HCT116 (cell line): Measurements from ENCODE around the gene AMMECR1. TPM values are rescaled to one million over a fixed set of nuclear protein-coding genes. Genes with fewer than 3 reads are reported as not detected.

Source experiments
- ATAC-seq: fragments of 200-7000 bp; cut with Tn5 transposase; 2 replicates; pipeline ENCODE4 v1.9.1; 2020; ENCODE audit warnings: mild to moderate bottlenecking, moderate library complexity
- BruUV-seq: library from RNA; stranded (reverse); fragments of 400-500 nt; replicated peaks from 2 replicates; lab custom pipeline; 2021; lab: Mats Ljungman, UMichigan
- CTCF ChIA-PET: fragments of 300-600 bp; sonication (Branson Sonifier 250); formaldehyde crosslinking; loops from one replicate; lab custom pipeline; 2021; ENCODE audit warnings: antibody characterized with exemption; lab: Charles Lee
- POLR2A ChIA-PET: fragments of 300-600, 350-600 bp; sonication (Branson Sonifier 250); formaldehyde crosslinking; loops from one replicate; lab custom pipeline; 2021; ENCODE audit warnings: antibody characterized with exemption; lab: Charles Lee
- RAD21 ChIA-PET, 2 experiments: fragments of 300-600 bp; sonication (Branson Sonifier 250); formaldehyde crosslinking; loops; one replicate each; lab custom pipeline; 2023; ENCODE audit warnings: low total read pairs in 2 of 2; ENCODE audit not compliant: uncharacterized antibody in 2 of 2, unreplicated experiment in 2 of 2, low non-redundant PET in 1 of 2; lab: Charles Lee
- DNase-seq: peaks from one replicate; pipeline ENCODE4 v3.0.0-alpha.2; 2010; ENCODE audit warnings: low read depth, low spot score
- H2AFZ ChIP-seq: fragments of 200-600 bp; shearing (Covaris generic), sonication (generic); 2 replicates; pipeline ENCODE4 v1.6.1; 2017; ENCODE audit warnings: low read depth, mixed run types, mixed read lengths, antibody characterized with exemption, low read length; ENCODE audit not compliant: poor library complexity, severe bottlenecking
- H3K27ac ChIP-seq: 2 replicates; pipeline ENCODE4 v1.5.1; 2012; ENCODE audit warnings: low read depth, low read length
- H3K27me3 ChIP-seq: fragments of 200-600 bp; sonication (generic); 2 replicates; pipeline ENCODE4 v1.6.1; 2016; ENCODE audit warnings: mixed run types, low read length, mixed read lengths; ENCODE audit not compliant: insufficient read depth
- H3K36me3 ChIP-seq, 2 experiments: fragments of 200-500 bp in 1 of 2; fragments of 200-600 bp in 1 of 2; sonication (Bioruptor generic) in 1 of 2; sonication (generic) in 1 of 2; 2 replicates each; pipeline versions ENCODE4 v1.5.1 to v1.6.1; 2014 to 2016; ENCODE audit warnings: low read length in 2 of 2, inconsistent platforms in 1 of 2, mixed read lengths in 1 of 2, mixed run types in 1 of 2; ENCODE audit not compliant: insufficient read depth in 2 of 2, control insufficient read depth in 1 of 2
- H3K4me1 ChIP-seq, 2 experiments: fragments of 200-600 bp in 1 of 2; sonication (generic) in 1 of 2; 2 replicates each; pipeline versions ENCODE4 v1.5.1 to v1.6.1; 2012 to 2017; ENCODE audit warnings: low read length in 2 of 2, inconsistent platforms in 1 of 2, mild to moderate bottlenecking in 1 of 2, mixed read lengths in 1 of 2, mixed run types in 1 of 2, moderate library complexity in 1 of 2; ENCODE audit not compliant: insufficient read depth in 2 of 2, control insufficient read depth in 1 of 2
- H3K4me2 ChIP-seq: fragments of 200-600 bp; sonication (generic); 2 replicates; pipeline ENCODE4 v1.6.1; 2017; ENCODE audit warnings: mixed run types, low read length, mixed read lengths
- H3K4me3 ChIP-seq, 2 experiments: fragments of 200-600 bp in 1 of 2; sonication (generic) in 1 of 2; replicated peaks in 1 of 2; 2 replicates each; pipeline ENCODE4 v1.5.1; 2011 to 2016; ENCODE audit warnings: low read length in 2 of 2, control low read depth in 1 of 2, low read depth in 1 of 2, mild to moderate bottlenecking in 1 of 2, mixed read lengths in 1 of 2, mixed run types in 1 of 2
- H3K79me2 ChIP-seq: fragments of 200-600 bp; sonication (generic); 2 replicates; pipeline ENCODE4 v1.6.1; 2017; ENCODE audit warnings: mild to moderate bottlenecking, mixed run types, low read length, moderate library complexity, mixed read lengths; ENCODE audit not compliant: insufficient read depth
- H3K9ac ChIP-seq: fragments of 200-600 bp; sonication (generic); 2 replicates; pipeline ENCODE4 v1.6.1; 2016; ENCODE audit warnings: low read length, mixed read lengths
- H3K9me2 ChIP-seq: fragments of 200-600 bp; sonication (generic), shearing (Covaris generic); 2 replicates; pipeline ENCODE4 v1.6.1; 2017; ENCODE audit warnings: mixed run types, mild to moderate bottlenecking, moderate library complexity; ENCODE audit not compliant: insufficient read depth
- H3K9me3 ChIP-seq, 2 experiments: fragments of 200-500 bp in 1 of 2; fragments of 200-600 bp in 1 of 2; sonication (Bioruptor generic) in 1 of 2; sonication (generic) in 1 of 2; 2 replicates each; pipeline ENCODE4 v1.6.1; 2014 to 2017; ENCODE audit warnings: low read length in 2 of 2, mixed read lengths in 2 of 2, inconsistent platforms in 1 of 2, low read depth in 1 of 2, mild to moderate bottlenecking in 1 of 2, mixed run types in 1 of 2, moderate library complexity in 1 of 2; ENCODE audit not compliant: control insufficient read depth in 1 of 2, insufficient read depth in 1 of 2
- H4K20me1 ChIP-seq: fragments of 200-600 bp; sonication (generic), shearing (Covaris generic); 2 replicates; pipeline ENCODE4 v1.6.1; 2017; ENCODE audit warnings: mixed run types, mild to moderate bottlenecking, moderate library complexity; ENCODE audit not compliant: insufficient read depth
- CBX3 ChIP-seq: IDR thresholded peaks from 2 replicates; pipeline ENCODE4 v1.6.1; 2012; ENCODE audit warnings: low read depth
- CEBPB ChIP-seq: IDR thresholded peaks from 2 replicates; pipeline ENCODE4 v1.6.1; 2012; ENCODE audit warnings: low read depth
- EGR1 ChIP-seq: IDR thresholded peaks from 2 replicates; pipeline ENCODE4 v1.6.1; 2012; ENCODE audit warnings: low read depth
- EZH2 ChIP-seq: fragments of 200-600 bp; sonication (generic); IDR thresholded peaks from 2 replicates; pipeline ENCODE4 v1.6.1; 2017; ENCODE audit warnings: antibody characterized with exemption, mixed run types
- EZH2phosphoT487 ChIP-seq: fragments of 200-600 bp; IDR thresholded peaks from 2 replicates; pipeline ENCODE4 v1.6.1; 2018; ENCODE audit warnings: antibody characterized with exemption, borderline replicate concordance
- FOSL1 ChIP-seq: IDR thresholded peaks from 2 replicates; pipeline ENCODE4 v1.6.1; 2012; ENCODE audit warnings: low read depth
- POLR2AphosphoS5 ChIP-seq: IDR thresholded peaks from 2 replicates; pipeline ENCODE4 v1.6.1; 2011; ENCODE audit warnings: mild to moderate bottlenecking, low read depth, low read length, moderate library complexity
- RAD21 ChIP-seq: IDR thresholded peaks from 2 replicates; pipeline ENCODE4 v1.6.1; 2012; ENCODE audit warnings: low read depth, mild to moderate bottlenecking
- SIN3A ChIP-seq: IDR thresholded peaks from 2 replicates; pipeline ENCODE4 v1.6.1; 2012; ENCODE audit warnings: low read depth
- SP1 ChIP-seq: IDR thresholded peaks from 2 replicates; pipeline ENCODE4 v1.6.1; 2012; ENCODE audit warnings: low read depth
- SRF ChIP-seq: IDR thresholded peaks from 2 replicates; pipeline ENCODE4 v1.6.1; 2012; ENCODE audit warnings: low read depth
- YY1 ChIP-seq: IDR thresholded peaks from 2 replicates; pipeline ENCODE4 v1.6.1; 2011; ENCODE audit warnings: low read length, low read depth, moderate library complexity, mild to moderate bottlenecking; ENCODE audit not compliant: insufficient replicate concordance; ENCODE audit errors: extremely low read depth
- intact Hi-C: fragments of 100-400 bp; cut with micrococcal nuclease; formaldehyde crosslinking; loops from 2 replicates; pipeline ENCODE4 v1.10.0; 2022
- total RNA-seq: library from RNA; stranded (reverse); gene quantifications from one replicate; pipeline ENCODE4 v1.2.1, GENCODE V29; 2021; ENCODE audit not compliant: unreplicated experiment
- TF ChIP-seq, protein P1 (sequence below): IDR thresholded peaks from 2 replicates; pipeline ENCODE4 v1.6.1; 2012
- TF ChIP-seq, protein P2 (sequence below): IDR thresholded peaks from 2 replicates; pipeline ENCODE4 v1.6.1; 2012

The AMMECR1 gene
- total RNA-seq, 1 experiment from 2014 or later = 9.2 TPM

DNA sequence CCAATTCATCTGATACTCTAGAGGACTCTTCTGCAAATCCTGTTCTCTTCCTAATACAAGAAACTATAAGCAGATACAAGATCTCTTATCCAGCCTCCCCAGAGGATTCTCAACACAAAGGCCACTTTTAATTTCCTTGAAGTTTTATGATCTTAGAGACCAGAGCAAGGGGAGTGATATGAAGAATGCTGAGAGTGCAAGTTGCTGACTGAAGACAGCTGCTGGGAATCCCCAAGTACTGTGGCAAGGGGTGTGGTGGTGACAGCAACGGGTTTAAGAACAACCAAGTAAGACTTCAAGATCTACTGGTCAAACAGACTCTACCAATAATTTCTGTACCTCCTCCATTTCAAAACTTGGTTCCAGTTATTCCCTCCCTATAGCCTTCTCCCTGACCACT is 7.0 kb downstream of the AMMECR1 start:
- Histone ChIP-seq H3K4me2 (no peak overlapping the region), H3K36me3 (no peaks in the 10 kb centered on the region), H3K4me1 (no peaks in the 10 kb centered on the region), H2AFZ (no peak overlapping the region), H3K9me3 (no peaks in the 10 kb centered on the region), H3K27ac (no peak overlapping the region), H3K79me2 (peaks cover 29% of the 10 kb centered on the region; the same call in 1 of the 2 replicates)
- BruUV-seq = no TSS peak
- ChIA-PET RAD21 (no interaction called here), CTCF (no interaction called here)
- no peak for ATAC-seq
- intact Hi-C loops = loop anchor here (10.0 kb wide), 2 partner anchors 96 to 396 kb away; no protein-coding TSS in a partner anchor
- TF ChIP-seq EGR1 = no peak
- TF ChIP-seq POLR2AphosphoS5 = no peak
- no peak for TF ChIP-seq SIN3A
- TF ChIP-seq, all 23 proteins: peak for 0
- Histone ChIP-seq H4K20me1 (0 out of 2 replicates have a peak, but pooled peaks cover 4% of the 10 kb centered on the region), H3K9me2 (no peaks in the 10 kb centered on the region), H3K27me3 (no peaks in the 10 kb centered on the region), H3K4me3 (no peak overlapping the region), H3K9ac (no peak overlapping the region)
- DNase-seq = no peak
- POLR2A ChIA-PET = no interaction called here

DNA sequence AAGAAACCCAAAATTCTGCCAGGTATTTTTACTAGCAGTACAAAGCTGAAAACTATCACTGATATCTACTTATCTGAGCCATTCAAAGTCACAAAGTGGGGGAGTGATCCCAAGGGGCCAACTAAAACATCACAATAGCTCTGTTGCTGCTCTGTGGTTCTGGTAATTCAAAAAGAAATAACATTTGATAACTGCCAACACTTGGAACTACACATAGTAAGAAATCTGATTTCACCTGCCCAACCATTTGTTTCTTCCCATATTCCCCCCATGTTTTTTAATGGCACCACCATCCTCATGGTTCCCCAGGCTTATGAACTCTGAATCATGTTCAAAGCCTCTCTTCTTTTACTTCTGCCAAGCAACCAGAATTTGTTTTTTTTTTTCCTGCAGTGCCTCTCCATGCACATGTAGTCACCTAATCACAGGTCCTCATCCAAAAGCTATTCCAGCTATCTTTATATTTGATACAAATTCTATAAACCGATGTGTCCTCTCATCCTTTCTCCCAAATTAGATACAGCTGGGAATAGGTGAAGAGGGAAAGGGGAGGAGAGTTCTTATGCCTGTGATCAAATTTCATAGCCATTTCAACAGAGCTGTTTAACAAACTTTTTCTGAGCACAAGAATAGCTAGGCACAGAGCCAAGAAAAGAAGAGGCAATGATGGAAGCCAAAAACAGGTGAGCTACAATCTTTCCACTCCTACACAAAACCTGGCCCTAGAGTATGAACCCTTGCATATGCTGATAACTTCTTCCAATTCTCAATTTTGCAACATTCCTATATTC is 7.7 kb downstream of the AMMECR1 start:
- no peaks in the 10 kb centered on the region for H3K9me2 ChIP-seq
- BruUV-seq = no TSS peak
- 0 out of 2 replicates have a peak, but pooled peaks cover 4% of the 10 kb centered on the region for H4K20me1 ChIP-seq
- POLR2A ChIA-PET = no interaction called here
- peaks cover 22% of the 10 kb centered on the region; the same call in 1 of the 2 replicates for H3K79me2 ChIP-seq
- no peaks in the 10 kb centered on the region for H3K27me3 ChIP-seq
- intact Hi-C loops = loop anchor here (10.0 kb wide), 2 partner anchors 95 to 395 kb away; no protein-coding TSS in a partner anchor
- ATAC-seq = no peak
- no peak for DNase-seq
- no peaks in the 10 kb centered on the region for H3K36me3 ChIP-seq
- no peak overlapping the region for H2AFZ ChIP-seq
- H3K4me1 ChIP-seq = no peaks in the 10 kb centered on the region
- H3K27ac ChIP-seq = no peak overlapping the region
- no peak overlapping the region for H3K4me2 ChIP-seq
- TF ChIP-seq CBX3 (no peak), SP1 (no peak), SRF (no peak), CEBPB (no peak), SIN3A (no peak), EZH2 (no peak), RAD21 (no peak), EGR1 (no peak), YY1 (no peak), EZH2phosphoT487 (no peak), FOSL1 (no peak)
- TF ChIP-seq, protein P1, sequence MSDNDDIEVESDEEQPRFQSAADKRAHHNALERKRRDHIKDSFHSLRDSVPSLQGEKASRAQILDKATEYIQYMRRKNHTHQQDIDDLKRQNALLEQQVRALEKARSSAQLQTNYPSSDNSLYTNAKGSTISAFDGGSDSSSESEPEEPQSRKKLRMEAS = no peak
- TF ChIP-seq, protein P2, sequence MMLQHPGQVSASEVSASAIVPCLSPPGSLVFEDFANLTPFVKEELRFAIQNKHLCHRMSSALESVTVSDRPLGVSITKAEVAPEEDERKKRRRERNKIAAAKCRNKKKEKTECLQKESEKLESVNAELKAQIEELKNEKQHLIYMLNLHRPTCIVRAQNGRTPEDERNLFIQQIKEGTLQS = no peak
- no peak overlapping the region for H3K9ac ChIP-seq
- CTCF ChIA-PET = no interaction called here
- no peaks in the 10 kb centered on the region for H3K9me3 ChIP-seq
- no peak overlapping the region for H3K4me3 ChIP-seq
- RAD21 ChIA-PET = no interaction called here
